Bronchial epithelial cell (primary cell): ENCODE measurements around the gene ZNF75A. TPM values are rescaled to one million over a fixed set of nuclear protein-coding genes. Genes with fewer than 3 reads are reported as not detected.

ENCODE experiments used
- DNase-seq: peaks from one replicate; pipeline ENCODE4 v3.0.0-alpha.2; 2010; ENCODE audit warnings: low read depth
- FAIRE-seq: peaks from 2 replicates; lab custom pipeline; 2011; peaks lifted over from hg19 to GRCh38; lab: Jason Lieb, UNC
- H3K27me3 ChIP-seq: 2 replicates; pipeline ENCODE4 v1.5.1; 2011; ENCODE audit warnings: low read length; ENCODE audit not compliant: control insufficient read depth, insufficient read depth
- H3K36me3 ChIP-seq: 2 replicates; pipeline ENCODE4 v1.5.1; 2011; ENCODE audit warnings: low read length; ENCODE audit not compliant: control insufficient read depth, insufficient read depth
- H3K4me3 ChIP-seq: 2 replicates; pipeline ENCODE4 v1.5.1; 2011; ENCODE audit warnings: mild to moderate bottlenecking, low read depth, low read length, control low read depth
- total RNA-seq: library from RNA; depleted of rRNA; stranded (reverse); fragments of >200 nt; gene quantifications from 2 replicates; pipeline ENCODE4 v1.2.1, GENCODE V29; 2014
- TF ChIP-seq, protein P1 (sequence below): IDR thresholded peaks from 2 replicates; pipeline ENCODE4 v1.5.1; 2011; ENCODE audit warnings: mild to moderate bottlenecking, moderate library complexity, low read length, control low read depth, inconsistent platforms; ENCODE audit not compliant: insufficient read depth, severe bottlenecking

Gene ZNF75A
- total RNA-seq, 1 donor from 2014 or later: 22.9 TPM

DNA sequence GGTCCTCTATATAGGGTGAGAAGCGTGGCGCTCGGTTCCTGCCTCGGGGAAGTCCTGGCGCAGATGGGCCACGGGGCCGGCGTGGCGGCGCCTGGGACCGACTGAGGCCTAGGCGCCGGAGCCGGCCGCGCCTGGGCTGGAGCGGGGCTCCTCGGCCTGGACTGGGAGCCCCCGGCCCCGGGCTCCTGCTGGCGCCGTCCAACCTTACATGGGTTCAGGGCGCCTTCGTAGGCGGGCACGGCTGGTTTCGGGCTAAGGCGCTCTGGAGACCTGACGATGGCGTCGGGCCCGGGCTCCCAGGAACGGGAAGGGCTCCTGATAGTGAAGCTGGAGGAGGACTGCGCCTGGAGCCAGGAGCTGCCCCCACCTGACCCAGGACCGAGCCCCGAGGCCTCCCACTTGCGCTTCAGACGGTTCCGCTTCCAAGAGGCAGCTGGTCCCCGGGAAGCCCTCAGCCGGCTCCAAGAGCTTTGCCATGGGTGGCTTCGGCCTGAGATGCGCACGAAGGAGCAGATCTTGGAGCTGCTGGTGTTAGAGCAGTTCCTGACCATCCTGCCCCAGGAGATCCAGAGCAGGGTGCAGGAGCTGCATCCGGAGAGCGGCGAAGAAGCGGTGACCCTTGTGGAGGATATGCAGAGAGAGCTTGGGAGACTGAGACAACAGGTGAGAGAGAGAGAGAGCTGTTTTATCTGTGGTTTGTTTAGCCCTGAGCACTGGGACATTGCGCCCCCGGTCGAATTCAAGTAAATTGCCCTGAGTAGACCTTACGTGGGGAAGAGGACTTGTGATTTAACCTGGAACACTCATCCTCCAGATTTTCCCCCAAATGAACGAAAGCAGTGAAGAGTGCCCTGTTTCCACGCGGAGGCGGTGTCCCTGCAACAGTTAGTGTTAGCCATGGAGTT is 21.5 kb upstream of the ZNF75A start:
- Histone ChIP-seq H3K27me3 (no peaks in the 10 kb centered on the region), H3K36me3 (peaks cover 8% of the 10 kb centered on the region), H3K4me3 (peak overlapping the region; percentile 69)
- FAIRE-seq (no peak), DNase-seq (no peak)
- TF ChIP-seq, protein P1, sequence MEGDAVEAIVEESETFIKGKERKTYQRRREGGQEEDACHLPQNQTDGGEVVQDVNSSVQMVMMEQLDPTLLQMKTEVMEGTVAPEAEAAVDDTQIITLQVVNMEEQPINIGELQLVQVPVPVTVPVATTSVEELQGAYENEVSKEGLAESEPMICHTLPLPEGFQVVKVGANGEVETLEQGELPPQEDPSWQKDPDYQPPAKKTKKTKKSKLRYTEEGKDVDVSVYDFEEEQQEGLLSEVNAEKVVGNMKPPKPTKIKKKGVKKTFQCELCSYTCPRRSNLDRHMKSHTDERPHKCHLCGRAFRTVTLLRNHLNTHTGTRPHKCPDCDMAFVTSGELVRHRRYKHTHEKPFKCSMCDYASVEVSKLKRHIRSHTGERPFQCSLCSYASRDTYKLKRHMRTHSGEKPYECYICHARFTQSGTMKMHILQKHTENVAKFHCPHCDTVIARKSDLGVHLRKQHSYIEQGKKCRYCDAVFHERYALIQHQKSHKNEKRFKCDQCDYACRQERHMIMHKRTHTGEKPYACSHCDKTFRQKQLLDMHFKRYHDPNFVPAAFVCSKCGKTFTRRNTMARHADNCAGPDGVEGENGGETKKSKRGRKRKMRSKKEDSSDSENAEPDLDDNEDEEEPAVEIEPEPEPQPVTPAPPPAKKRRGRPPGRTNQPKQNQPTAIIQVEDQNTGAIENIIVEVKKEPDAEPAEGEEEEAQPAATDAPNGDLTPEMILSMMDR: no peak

DNA sequence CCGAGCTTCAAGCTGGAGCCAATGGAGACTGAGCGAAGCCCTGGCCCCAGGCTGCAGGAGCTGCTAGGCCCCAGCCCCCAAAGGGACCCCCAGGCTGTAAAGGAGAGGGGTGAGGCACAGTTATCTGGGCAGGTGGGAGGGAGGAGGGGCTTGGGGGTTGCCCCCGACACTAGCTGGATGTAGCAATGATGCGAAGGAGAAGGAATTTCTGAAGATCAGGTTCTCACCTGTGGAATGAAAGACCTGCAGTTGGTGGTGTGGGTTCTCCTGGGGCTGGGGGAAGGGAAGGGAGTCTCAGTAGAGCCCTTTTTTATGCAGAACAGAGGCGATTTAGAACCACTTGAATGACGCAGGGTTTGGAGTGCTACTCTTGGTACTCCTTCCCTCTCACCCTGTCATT is 20.2 kb upstream of the ZNF75A start:
- no peak overlapping the region for H3K4me3 ChIP-seq
- peaks cover 18% of the 10 kb centered on the region for H3K36me3 ChIP-seq
- no peaks in the 10 kb centered on the region for H3K27me3 ChIP-seq
- no peak for DNase-seq
- TF ChIP-seq, protein P1: no peak
- FAIRE-seq: no peak

DNA sequence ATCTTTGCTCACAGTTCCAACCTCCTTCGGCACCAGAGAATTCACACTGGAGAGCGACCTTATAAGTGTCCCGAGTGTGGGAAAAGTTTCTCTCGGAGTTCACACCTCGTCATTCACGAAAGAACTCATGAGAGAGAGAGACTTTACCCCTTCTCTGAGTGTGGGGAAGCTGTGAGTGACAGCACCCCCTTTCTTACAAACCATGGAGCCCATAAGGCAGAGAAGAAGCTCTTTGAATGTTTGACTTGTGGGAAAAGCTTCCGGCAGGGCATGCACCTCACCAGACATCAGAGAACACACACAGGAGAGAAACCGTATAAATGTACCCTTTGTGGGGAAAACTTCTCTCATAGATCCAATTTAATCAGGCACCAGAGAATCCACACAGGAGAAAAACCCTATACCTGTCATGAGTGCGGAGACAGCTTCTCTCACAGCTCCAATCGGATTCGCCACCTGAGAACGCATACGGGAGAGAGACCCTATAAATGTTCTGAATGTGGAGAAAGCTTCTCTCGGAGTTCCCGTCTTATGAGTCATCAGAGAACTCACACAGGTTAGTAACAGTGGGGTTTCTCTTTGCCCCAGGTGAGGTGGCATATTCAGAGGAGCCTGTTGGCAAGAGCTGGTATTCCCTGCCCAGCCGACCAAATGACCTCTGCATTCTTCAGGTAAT is 15.2 kb upstream of the ZNF75A start:
- no peak for DNase-seq
- Histone ChIP-seq H3K4me3 (no peak overlapping the region), H3K27me3 (no peaks in the 10 kb centered on the region), H3K36me3 (peaks cover 27% of the 10 kb centered on the region)
- FAIRE-seq: no peak
- TF ChIP-seq, protein P1: no peak

DNA sequence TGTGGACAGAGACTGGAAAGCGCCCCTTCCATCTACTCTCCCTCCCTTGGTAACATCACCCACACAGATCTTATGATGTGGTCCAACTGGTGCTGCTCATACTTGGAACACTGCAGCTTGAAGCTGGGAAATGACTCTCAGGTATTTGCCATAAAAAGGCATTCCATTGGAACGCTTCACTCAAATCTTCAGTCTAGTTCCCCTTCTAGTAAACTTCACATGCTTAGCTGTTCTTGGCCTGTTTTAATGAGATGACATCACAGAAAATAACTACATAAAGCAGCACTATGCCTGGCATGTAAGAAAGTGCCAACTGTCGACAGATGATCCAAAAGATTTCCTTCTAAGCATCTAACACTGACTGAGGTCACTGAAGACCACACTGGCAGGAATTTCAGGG is 12.7 kb upstream of the ZNF75A start:
- DNase-seq (no peak), FAIRE-seq (peak; percentile 91)
- H3K36me3 ChIP-seq: peaks cover 23% of the 10 kb centered on the region
- no peaks in the 10 kb centered on the region for H3K27me3 ChIP-seq
- TF ChIP-seq, protein P1: no peak
- no peak overlapping the region for H3K4me3 ChIP-seq

DNA sequence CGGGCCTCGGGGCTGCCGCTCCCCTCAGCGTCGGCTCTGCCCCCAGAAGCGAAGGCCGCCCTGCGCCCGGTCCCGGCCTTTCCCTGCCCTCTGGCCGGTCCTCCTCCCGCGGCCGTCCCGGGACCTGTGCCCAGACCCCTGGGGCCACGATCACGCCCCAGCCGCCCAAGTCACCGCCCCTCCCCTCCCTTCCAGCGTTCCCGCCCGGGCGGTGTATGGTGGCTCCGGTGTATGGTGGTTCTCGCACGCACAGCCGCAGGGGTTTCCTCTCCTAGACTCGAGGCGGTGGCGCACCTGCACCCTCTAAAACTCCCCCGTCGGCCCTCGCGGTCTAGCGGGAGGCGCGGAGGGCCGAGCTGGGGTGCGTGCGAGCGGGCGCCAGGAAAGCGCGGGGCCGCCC is 10.1 kb upstream of the ZNF75A start:
- no peak for DNase-seq
- H3K27me3 ChIP-seq: no peaks in the 10 kb centered on the region
- no peak overlapping the region for H3K4me3 ChIP-seq
- no peak for FAIRE-seq
- H3K36me3 ChIP-seq: peaks cover 9% of the 10 kb centered on the region
- TF ChIP-seq, protein P1: no peak
